Measurements from ENCODE around the gene PACS1. TPM values are rescaled to one million over a fixed set of nuclear protein-coding genes. Genes with fewer than 3 reads are reported as not detected.
A peak's percentile ranks its signal among the peaks of the same experiment; 100 is the strongest.
"Not testable (repeated sequence)": the region's sequence is repeated elsewhere in the genome, so short reads cannot be mapped to it uniquely, and the experiment has no call there.

The PACS1 gene
- 14.7 TPM for polyA plus RNA-seq (2013, experiment 1 of 2)
- polyA plus RNA-seq (2013, experiment 2 of 2): 17.3 TPM

DNA sequence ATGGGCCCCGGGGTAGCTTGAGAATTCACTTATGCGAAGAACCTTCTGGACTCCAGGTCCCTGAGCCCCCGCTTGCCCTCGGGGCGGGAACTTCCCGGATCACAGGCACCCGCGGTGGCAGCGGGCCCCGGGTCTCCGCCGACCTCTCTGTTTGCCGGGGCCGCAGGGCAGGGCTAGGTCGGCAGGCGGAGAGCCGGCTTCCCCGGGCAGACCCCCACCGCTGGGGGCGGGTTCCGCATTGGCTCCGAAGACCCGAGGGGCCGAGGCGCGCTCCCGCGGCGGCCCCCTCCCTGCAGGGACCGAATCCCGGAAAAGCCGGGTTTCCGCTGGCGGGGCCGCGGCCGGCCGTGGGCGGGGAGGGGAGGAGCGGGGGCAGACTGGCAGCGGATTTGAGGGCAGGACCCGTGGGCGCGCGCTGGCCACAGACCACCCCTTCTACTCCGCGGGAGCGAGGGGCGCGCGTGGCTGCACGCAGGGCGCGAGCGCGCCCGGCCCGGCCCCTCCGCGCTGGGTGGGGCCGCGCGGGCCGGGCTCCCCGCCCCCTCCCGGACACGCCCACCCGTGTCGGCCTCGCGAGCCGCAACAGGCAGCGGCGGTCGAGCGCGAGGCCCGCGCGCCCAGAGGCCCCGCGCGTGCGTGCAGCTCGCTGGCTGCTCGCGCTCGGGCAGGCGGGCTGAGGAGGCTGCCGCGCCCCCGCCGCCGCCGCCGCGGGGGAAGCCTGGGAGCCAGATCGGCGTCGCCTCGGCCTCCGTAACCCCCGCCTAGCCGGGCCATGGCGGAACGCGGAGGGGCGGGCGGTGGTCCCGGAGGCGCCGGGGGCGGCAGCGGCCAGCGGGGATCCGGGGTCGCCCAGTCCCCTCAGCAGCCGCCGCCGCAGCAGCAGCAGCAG, at the start of gene PACS1:
PACS1 (plus strand) TSS at position 558 of the 889 bp plus-strand sequence; CDS start at position 773, 215 bp downstream.
- peak within 1 kb of the TSS; percentile 74 for H3K9ac ChIP-seq (ENCODE audit: low read depth, low read length)
- peaks cover 11% of the 10 kb centered on the region for H3K4me1 ChIP-seq (ENCODE audit: insufficient read depth, low read length)
- H3K27ac ChIP-seq (ENCODE audit: low read depth, low read length): peak within 1 kb of the TSS; percentile 89
- 1% methylated on average over 119 of the region's 120 CpGs for WGBS
- no peaks in the 10 kb centered on the region for H3K9me3 ChIP-seq (ENCODE audit: insufficient read depth, low read depth, low read length)
- H3K27me3 ChIP-seq (ENCODE audit: insufficient read depth, low read length): no peaks in the 10 kb centered on the region
- H3K4me3 ChIP-seq (ENCODE audit: low read length): peak within 1 kb of the TSS; percentile 71
- peaks cover 59% of the 10 kb centered on the region for H3K36me3 ChIP-seq (ENCODE audit: insufficient read depth, low read length)

DNA sequence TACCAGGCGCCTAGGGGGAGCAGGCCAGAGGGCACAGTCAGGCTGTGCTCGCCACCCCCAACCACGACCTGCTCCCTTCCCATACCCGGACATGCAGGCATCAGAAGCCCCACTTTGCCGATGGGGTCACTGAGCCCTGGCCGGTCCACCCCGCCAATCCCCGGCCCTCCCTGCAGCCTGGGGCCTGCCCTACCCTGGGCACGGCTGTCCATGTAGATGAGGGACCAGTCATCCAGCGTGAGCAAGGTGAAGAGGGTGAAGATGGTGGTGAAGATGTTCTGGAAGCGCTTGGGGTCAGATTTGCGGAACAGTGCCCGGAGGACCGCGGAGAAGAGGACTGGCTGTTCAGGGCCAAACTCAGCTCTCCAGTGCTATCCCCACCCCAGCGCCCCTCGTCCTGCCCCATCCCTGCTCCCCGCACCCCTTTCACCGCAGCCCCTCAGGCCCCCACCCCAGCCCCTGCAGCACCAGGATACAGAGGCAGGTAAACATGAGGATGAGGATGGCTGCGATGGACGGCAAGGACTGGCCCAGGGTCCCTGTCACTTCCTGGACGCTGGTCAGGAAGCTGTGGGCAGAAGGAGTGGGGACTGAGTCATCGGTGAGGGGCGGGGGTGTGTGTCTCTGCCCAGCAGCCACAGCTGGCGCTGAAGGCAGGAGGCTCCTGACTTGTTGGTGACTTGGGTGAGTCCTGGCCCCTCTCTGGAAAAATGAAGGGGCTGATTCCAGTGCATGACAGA, 49.3 kb upstream of the PACS1 start:
- Histone ChIP-seq H3K36me3 (ENCODE audit: insufficient read depth, low read length) (no peaks in the 10 kb centered on the region), H3K9me3 (ENCODE audit: insufficient read depth, low read depth, low read length) (no peaks in the 10 kb centered on the region), H3K9ac (ENCODE audit: low read depth, low read length) (no peak overlapping the region), H3K27ac (ENCODE audit: low read depth, low read length) (no peak overlapping the region), H3K4me1 (ENCODE audit: insufficient read depth, low read length) (no peaks in the 10 kb centered on the region), H3K4me3 (ENCODE audit: low read length) (no peak overlapping the region), H3K27me3 (ENCODE audit: insufficient read depth, low read length) (peaks cover 15% of the 10 kb centered on the region)
- 85% methylated on average over 23 of the region's 25 CpGs for WGBS

GRCh38 chr11:66022401-66023185, 47.5 kb upstream of the PACS1 start:
- no peak overlapping the region for H3K9ac ChIP-seq (ENCODE audit: low read depth, low read length)
- WGBS: 33% methylated on average over 46 of the region's 46 CpGs

DNA sequence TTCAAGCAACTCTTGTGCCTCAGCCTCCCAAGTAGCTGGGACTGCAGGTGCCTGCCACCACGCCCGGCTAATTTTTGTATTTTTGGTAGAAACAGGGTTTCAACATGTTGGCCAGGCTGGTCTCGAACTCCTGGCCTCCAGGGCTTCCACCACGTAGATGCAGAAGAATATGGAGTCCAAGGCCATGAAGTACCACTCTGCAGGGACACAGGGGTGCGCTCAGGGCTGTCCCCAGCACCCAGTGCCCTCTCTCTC, 47.0 kb upstream of the PACS1 start:
- peaks cover 15% of the 10 kb centered on the region for H3K27me3 ChIP-seq (ENCODE audit: insufficient read depth, low read length)
- 86% methylated on average over 5 of the region's 5 CpGs for WGBS
- H3K9me3 ChIP-seq (ENCODE audit: insufficient read depth, low read depth, low read length); H3K27ac ChIP-seq (ENCODE audit: low read depth, low read length); H3K4me3 ChIP-seq (ENCODE audit: low read length); H3K9ac ChIP-seq (ENCODE audit: low read depth, low read length); H3K36me3 ChIP-seq (ENCODE audit: insufficient read depth, low read length); H3K4me1 ChIP-seq (ENCODE audit: insufficient read depth, low read length): not testable (repeated sequence)

More at GRCh38 chr11:66022401-66023185, 47.5 kb upstream of the PACS1 start:
- Histone ChIP-seq H3K9me3 (ENCODE audit: insufficient read depth, low read depth, low read length) (no peaks in the 10 kb centered on the region), H3K27ac (ENCODE audit: low read depth, low read length) (no peak overlapping the region), H3K4me1 (ENCODE audit: insufficient read depth, low read length) (no peaks in the 10 kb centered on the region), H3K27me3 (ENCODE audit: insufficient read depth, low read length) (peaks cover 15% of the 10 kb centered on the region), H3K4me3 (ENCODE audit: low read length) (peak overlapping the region; percentile 21; the same call in 1 of the 2 replicates), H3K36me3 (ENCODE audit: insufficient read depth, low read length) (no peaks in the 10 kb centered on the region)

GRCh38 chr11:66026017-66026529, 44.0 kb upstream of the PACS1 start, which contains the start of gene CATSPER1:
TSS of gene CATSPER1 (minus strand) at chr11:66026479. CDS start at chr11:66026379, 100 bp downstream.
- H3K9ac ChIP-seq (ENCODE audit: low read depth, low read length): no peak within 1 kb of the TSS
- peaks cover 15% of the 10 kb centered on the region for H3K27me3 ChIP-seq (ENCODE audit: insufficient read depth, low read length)
- H3K4me3 ChIP-seq (ENCODE audit: low read length): no peak within 1 kb of the TSS
- H3K9me3 ChIP-seq (ENCODE audit: insufficient read depth, low read depth, low read length): no peaks in the 10 kb centered on the region
- H3K36me3 ChIP-seq (ENCODE audit: insufficient read depth, low read length): no peaks in the 10 kb centered on the region
- H3K27ac ChIP-seq (ENCODE audit: low read depth, low read length): no peak within 1 kb of the TSS
- H3K4me1 ChIP-seq (ENCODE audit: insufficient read depth, low read length): no peaks in the 10 kb centered on the region
- WGBS: 91% methylated on average over 18 of the region's 18 CpGs

DNA sequence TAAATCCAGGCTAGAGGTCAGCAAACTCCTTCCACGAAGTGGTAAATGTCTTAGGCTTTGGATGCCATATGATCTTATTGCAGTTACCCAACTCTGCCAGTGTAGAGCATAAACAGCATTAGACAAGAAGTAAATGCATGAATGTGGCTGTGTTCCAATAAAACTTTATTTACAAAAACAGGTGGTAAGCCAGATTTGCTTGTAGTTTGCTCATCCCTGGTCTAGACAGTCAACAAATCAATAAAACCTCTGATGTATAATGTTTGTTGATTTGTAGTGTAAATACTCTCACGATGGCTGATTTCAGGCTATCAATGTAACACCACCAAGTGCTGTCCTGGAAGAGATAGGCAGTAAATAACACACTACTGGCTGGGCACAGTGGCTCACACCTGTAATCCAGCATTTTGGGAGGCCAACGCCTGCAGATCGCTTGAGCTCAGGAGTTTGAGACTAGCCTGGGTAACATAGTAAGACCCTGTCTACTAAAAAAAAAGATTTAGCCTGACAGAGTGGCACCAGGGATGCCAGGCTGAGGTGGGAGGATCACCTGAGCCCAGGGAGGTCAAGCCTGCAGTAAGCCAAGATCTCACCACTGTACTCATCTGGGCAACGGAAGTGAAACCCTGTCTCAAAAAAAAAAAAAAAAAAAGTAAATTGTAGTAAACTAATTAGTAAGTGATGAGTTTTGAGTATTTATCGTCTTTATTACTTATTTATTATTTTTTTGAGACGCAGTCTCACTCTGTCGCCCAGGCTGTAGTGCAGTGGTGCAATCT, 36.9 kb upstream of the PACS1 start:
- Histone ChIP-seq H3K36me3 (ENCODE audit: insufficient read depth, low read length) (no peaks in the 10 kb centered on the region), H3K9ac (ENCODE audit: low read depth, low read length) (no peak overlapping the region), H3K27me3 (ENCODE audit: insufficient read depth, low read length) (no peaks in the 10 kb centered on the region), H3K4me3 (ENCODE audit: low read length) (no peak overlapping the region), H3K27ac (ENCODE audit: low read depth, low read length) (no peak overlapping the region), H3K9me3 (ENCODE audit: insufficient read depth, low read depth, low read length) (no peaks in the 10 kb centered on the region), H3K4me1 (ENCODE audit: insufficient read depth, low read length) (no peaks in the 10 kb centered on the region)
- WGBS: 92% methylated on average over 6 of the region's 8 CpGs

GRCh38 chr11:66035653-66036333, 34.3 kb upstream of the PACS1 start:
- Histone ChIP-seq H3K27me3 (ENCODE audit: insufficient read depth, low read length) (no peaks in the 10 kb centered on the region), H3K9me3 (ENCODE audit: insufficient read depth, low read depth, low read length) (no peaks in the 10 kb centered on the region), H3K27ac (ENCODE audit: low read depth, low read length) (no peak overlapping the region), H3K9ac (ENCODE audit: low read depth, low read length) (no peak overlapping the region), H3K4me3 (ENCODE audit: low read length) (no peak overlapping the region), H3K36me3 (ENCODE audit: insufficient read depth, low read length) (no peaks in the 10 kb centered on the region), H3K4me1 (ENCODE audit: insufficient read depth, low read length) (no peaks in the 10 kb centered on the region)
- 88% methylated on average over 9 of the region's 9 CpGs for WGBS

- Histone ChIP-seq H3K4me1 (ENCODE audit: insufficient read depth, low read length) (no peaks in the 10 kb centered on the region), H3K27me3 (ENCODE audit: insufficient read depth, low read length) (no peaks in the 10 kb centered on the region), H3K9me3 (ENCODE audit: insufficient read depth, low read depth, low read length) (no peaks in the 10 kb centered on the region), H3K9ac (ENCODE audit: low read depth, low read length) (no peak overlapping the region), H3K36me3 (ENCODE audit: insufficient read depth, low read length) (no peaks in the 10 kb centered on the region), H3K27ac (ENCODE audit: low read depth, low read length) (no peak overlapping the region), H3K4me3 (ENCODE audit: low read length) (no peak overlapping the region)
- 95% methylated on average over 5 of the region's 5 CpGs for WGBS
Observed at GRCh38 chr11:66036334-66036710, 33.8 kb upstream of the PACS1 start.

GRCh38 chr11:66037327-66037726, 32.7 kb upstream of the PACS1 start:
- Histone ChIP-seq H3K9ac (ENCODE audit: low read depth, low read length) (no peak overlapping the region), H3K9me3 (ENCODE audit: insufficient read depth, low read depth, low read length) (no peaks in the 10 kb centered on the region), H3K4me1 (ENCODE audit: insufficient read depth, low read length) (no peaks in the 10 kb centered on the region), H3K27ac (ENCODE audit: low read depth, low read length) (no peak overlapping the region), H3K27me3 (ENCODE audit: insufficient read depth, low read length) (no peaks in the 10 kb centered on the region), H3K4me3 (ENCODE audit: low read length) (no peak overlapping the region), H3K36me3 (ENCODE audit: insufficient read depth, low read length) (peaks cover 9% of the 10 kb centered on the region; the same call in 1 of the 2 replicates)
- WGBS: 96% methylated on average over 3 of the region's 3 CpGs

DNA sequence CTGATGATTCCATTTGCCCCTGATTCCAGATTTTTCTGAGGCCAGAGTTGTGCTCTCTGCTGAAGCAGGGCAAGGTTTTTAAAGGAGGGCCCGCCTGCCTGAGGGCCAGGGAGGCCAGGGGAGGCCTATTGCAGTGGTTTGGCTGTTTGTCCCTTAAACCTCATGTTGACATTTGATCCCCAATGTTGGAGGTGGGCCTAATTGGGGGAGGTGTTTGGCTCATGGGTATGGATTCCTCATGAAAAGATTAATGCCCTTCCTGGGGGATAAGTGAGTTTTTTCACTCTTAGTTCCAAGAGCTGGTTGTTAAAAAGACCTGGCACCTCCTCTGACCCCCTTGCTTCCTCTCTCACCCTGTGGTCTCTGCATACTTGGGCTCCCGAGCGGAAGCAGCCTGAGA, 30.3 kb upstream of the PACS1 start:
- H3K4me1 ChIP-seq (ENCODE audit: insufficient read depth, low read length): no peaks in the 10 kb centered on the region
- H3K36me3 ChIP-seq (ENCODE audit: insufficient read depth, low read length): peaks cover 25% of the 10 kb centered on the region
- no peaks in the 10 kb centered on the region for H3K27me3 ChIP-seq (ENCODE audit: insufficient read depth, low read length)
- no peak overlapping the region for H3K27ac ChIP-seq (ENCODE audit: low read depth, low read length)
- H3K9me3 ChIP-seq (ENCODE audit: insufficient read depth, low read depth, low read length): no peaks in the 10 kb centered on the region
- H3K9ac ChIP-seq (ENCODE audit: low read depth, low read length): no peak overlapping the region
- no peak overlapping the region for H3K4me3 ChIP-seq (ENCODE audit: low read length)
- 92% methylated on average over 3 of the region's 3 CpGs for WGBS
